HepG2 (cell line): ENCODE data around the gene BLMH. TPM values are rescaled to one million over a fixed set of nuclear protein-coding genes. Genes with fewer than 3 reads are reported as not detected.

Experiments used
- BRF2 ChIP-seq: sonication (generic); formaldehyde crosslinking; IDR thresholded peaks from 2 replicates; pipeline ENCODE4 v1.8.1; 2022; ENCODE audit warnings: mild to moderate bottlenecking, missing genetic modification reagents
- HNF4G ChIP-seq, 2 experiments: sonication (generic) in 1 of 2; formaldehyde crosslinking in 1 of 2; IDR thresholded peaks; 2 replicates each; pipeline versions ENCODE4 v1.4.0 to v1.6.1; 2011 to 2020; ENCODE audit warnings: borderline replicate concordance in 2 of 2, low read depth in 2 of 2, mild to moderate bottlenecking in 2 of 2, low read length in 1 of 2, missing genetic modification reagents in 1 of 2, moderate library complexity in 1 of 2
- SMAD1 ChIP-seq: sonication (generic); formaldehyde crosslinking; IDR thresholded peaks from 2 replicates; pipeline ENCODE4 v1.4.0; 2020; ENCODE audit warnings: missing genetic modification reagents, low read depth, mild to moderate bottlenecking, borderline replicate concordance
- YY1 ChIP-seq: IDR thresholded peaks from 2 replicates; pipeline ENCODE4 v1.6.1; 2011; ENCODE audit warnings: low read length, low read depth, moderate library complexity, mild to moderate bottlenecking; ENCODE audit not compliant: insufficient read depth, insufficient replicate concordance
- ZBTB21 ChIP-seq: sonication (generic); formaldehyde crosslinking; IDR thresholded peaks from 2 replicates; pipeline ENCODE4 v1.4.0; 2020; ENCODE audit warnings: missing genetic modification reagents
- ZBTB40 ChIP-seq, 2 experiments: fragments of 450-650 bp in 1 of 2; sonication (generic) in 1 of 2; formaldehyde crosslinking in 1 of 2; IDR thresholded peaks; 2 replicates each; pipeline versions ENCODE4 v1.6.1 to v1.8.0; 2016 to 2022; ENCODE audit warnings: antibody characterized with exemption in 1 of 2, mild to moderate bottlenecking in 1 of 2, missing genetic modification reagents in 1 of 2
- ZHX1 ChIP-seq: sonication (generic); formaldehyde crosslinking; IDR thresholded peaks from 2 replicates; pipeline ENCODE4 v1.8.1; 2022; ENCODE audit warnings: low read depth, mild to moderate bottlenecking, missing genetic modification reagents
- ZNF597 ChIP-seq: sonication (generic); formaldehyde crosslinking; IDR thresholded peaks from 2 replicates; pipeline ENCODE4 v1.5.0; 2020; ENCODE audit warnings: missing genetic modification reagents
- ZNF670 ChIP-seq: sonication (generic); formaldehyde crosslinking; IDR thresholded peaks from 2 replicates; pipeline ENCODE4 v1.8.0; 2022; ENCODE audit warnings: mild to moderate bottlenecking, missing genetic modification reagents, borderline replicate concordance
- ZNF768 ChIP-seq: sonication (generic); formaldehyde crosslinking; IDR thresholded peaks from 2 replicates; pipeline ENCODE4 v1.4.0; 2020; ENCODE audit warnings: missing genetic modification reagents
- polyA plus RNA-seq, 8 experiments: library from polyadenylated mRNA; depleted of rRNA in 3 of 8; stranded (reverse) in 7 of 8; unstranded in 1 of 8; fragments of >200 nt; fragmentation: Illumina TruSeq in 4 of 8; extraction: Trizol in 4 of 8; gene quantifications; 2 replicates each; pipeline versions ENCODE4 v1.2.1 to v1.2.3, GENCODE V29; 2011 to 2016; ENCODE audit warnings: low read depth in 4 of 8, missing spikeins in 1 of 8, mixed read lengths in 1 of 8; ENCODE audit not compliant: insufficient read depth in 1 of 8
- total RNA-seq, 5 experiments: library from RNA; depleted of rRNA; stranded (reverse); fragments of >200 nt; fragmentation: Illumina TruSeq; extraction: Trizol; gene quantifications; 2 replicates each; pipeline ENCODE4 v1.2.3, GENCODE V29; 2016; ENCODE audit warnings: low read depth in 1 of 5

Gene BLMH
- total and polyA plus RNA-seq, 2 of the 13 experiments (the other 11 are each of a cell fraction or from before 2014, with no cell fraction given), result 12.1 to 41.0 TPM

GRCh38 chr17:30290696-30291542 is 825 bp downstream of the BLMH start (continued):
- TF ChIP-seq ZBTB40 (IDR thresholded peaks at IDR 0.05) (no peak), ZBTB40 (CRISPR knock-in tag; IDR thresholded peaks at IDR 0.05) (peak; percentile 16; the same call in 1 of the 2 replicates), ZNF670 (CRISPR knock-in tag) (no peak), HNF4G (IDR thresholded peaks at IDR 0.05; ENCODE audit: borderline replicate concordance, low read depth, low read length) (no peak), HNF4G (CRISPR knock-in tag; IDR thresholded peaks at IDR 0.05; ENCODE audit: borderline replicate concordance, low read depth) (no peak), BRF2 (CRISPR knock-in tag) (no peak), ZNF597 (CRISPR knock-in tag) (no peak), ZBTB21 (no peak), SMAD1 (CRISPR knock-in tag) (no peak), ZNF768 (CRISPR knock-in tag) (no peak), ZHX1 (CRISPR knock-in tag) (no peak), YY1 (no peak)
